Tibial nerve (tissue), 3 donors: ENCODE data around the gene SLC16A7.

Source experiments
- POLR2A ChIP-seq, 2 donors: fragments of 450-650 bp; IDR thresholded peaks; one replicate each; pipeline ENCODE4 v1.6.1; 2017; ENCODE audit warnings: antibody characterized with exemption in 2 of 2, mild to moderate bottlenecking in 2 of 2, moderate library complexity in 2 of 2
- TF ChIP-seq, protein P1 (sequence below), 5 experiments: fragments of 200-600 bp in 3 of 5; fragments of 450-650 bp in 2 of 5; sonication (generic) in 3 of 5; IDR thresholded peaks; one replicate each; pipeline ENCODE4 v1.5.1; 2016 to 2019; ENCODE audit warnings: antibody characterized with exemption in 5 of 5, mild to moderate bottlenecking in 3 of 5, moderate library complexity in 2 of 5

DNA sequence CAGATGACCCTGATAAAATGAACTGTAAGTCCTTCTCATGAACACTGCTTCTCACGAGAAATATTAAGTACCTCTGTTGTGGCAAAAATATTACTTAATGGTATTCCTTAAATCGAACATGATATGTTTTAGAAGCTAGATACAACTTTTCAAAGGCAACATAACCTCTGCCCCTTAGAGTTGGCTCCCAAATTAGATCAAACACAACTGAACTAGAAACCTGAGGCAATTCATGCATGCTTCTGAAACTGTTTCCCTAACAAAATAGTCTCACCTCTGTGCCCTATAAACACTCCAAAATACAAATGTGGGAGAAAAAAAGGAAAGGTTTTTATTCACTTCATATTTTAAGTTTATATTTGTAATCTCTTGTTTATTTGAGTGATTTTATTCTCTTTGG lies 121.6 kb downstream of the SLC16A7 start:
- no peak for TF ChIP-seq POLR2A (IDR thresholded peaks at IDR 0.05)
- TF ChIP-seq, protein P1, sequence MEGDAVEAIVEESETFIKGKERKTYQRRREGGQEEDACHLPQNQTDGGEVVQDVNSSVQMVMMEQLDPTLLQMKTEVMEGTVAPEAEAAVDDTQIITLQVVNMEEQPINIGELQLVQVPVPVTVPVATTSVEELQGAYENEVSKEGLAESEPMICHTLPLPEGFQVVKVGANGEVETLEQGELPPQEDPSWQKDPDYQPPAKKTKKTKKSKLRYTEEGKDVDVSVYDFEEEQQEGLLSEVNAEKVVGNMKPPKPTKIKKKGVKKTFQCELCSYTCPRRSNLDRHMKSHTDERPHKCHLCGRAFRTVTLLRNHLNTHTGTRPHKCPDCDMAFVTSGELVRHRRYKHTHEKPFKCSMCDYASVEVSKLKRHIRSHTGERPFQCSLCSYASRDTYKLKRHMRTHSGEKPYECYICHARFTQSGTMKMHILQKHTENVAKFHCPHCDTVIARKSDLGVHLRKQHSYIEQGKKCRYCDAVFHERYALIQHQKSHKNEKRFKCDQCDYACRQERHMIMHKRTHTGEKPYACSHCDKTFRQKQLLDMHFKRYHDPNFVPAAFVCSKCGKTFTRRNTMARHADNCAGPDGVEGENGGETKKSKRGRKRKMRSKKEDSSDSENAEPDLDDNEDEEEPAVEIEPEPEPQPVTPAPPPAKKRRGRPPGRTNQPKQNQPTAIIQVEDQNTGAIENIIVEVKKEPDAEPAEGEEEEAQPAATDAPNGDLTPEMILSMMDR (IDR thresholded peaks at IDR 0.05), result no peak
